Upper lobe of left lung (tissue), 6 donors: ENCODE results near the gene CHSY1. TPM values are rescaled to one million over a fixed set of nuclear protein-coding genes. Genes with fewer than 3 reads are reported as not detected.

Experiments used
- ATAC-seq, 2 donors: fragments of 200-7000 bp; cut with Tn5 transposase; one replicate each; pipeline ENCODE4 v1.9.1; 2022; ENCODE audit warnings: mild to moderate bottlenecking in 2 of 2, moderate library complexity in 2 of 2; ENCODE audit not compliant: low FRiP score in 2 of 2
- DNase-seq, 2 donors: peaks; one replicate each; pipeline ENCODE4 v3.0.0-alpha.2; 2019 to 2020
- H3K27ac ChIP-seq, 4 donors: fragments of 200-600 bp; sonication (generic); one replicate each; pipeline ENCODE4 v1.5.1; 2016 to 2019
- H3K27me3 ChIP-seq, 4 donors: fragments of 200-600 bp; sonication (generic); one replicate each; pipeline ENCODE4 v1.5.1; 2017 to 2019
- H3K36me3 ChIP-seq, 4 donors: fragments of 200-600 bp; sonication (generic); one replicate each; pipeline ENCODE4 v1.5.1; 2016 to 2019
- H3K4me1 ChIP-seq, 4 donors: fragments of 200-600 bp; sonication (generic); one replicate each; pipeline ENCODE4 v1.5.1; 2018 to 2019
- H3K4me3 ChIP-seq, 4 donors: fragments of 200-600 bp; sonication (generic); one replicate each; pipeline ENCODE4 v1.5.1; 2017 to 2019; ENCODE audit warnings: mild to moderate bottlenecking in 2 of 4, moderate library complexity in 1 of 4
- H3K9me3 ChIP-seq, 4 donors: fragments of 200-600 bp; sonication (generic); one replicate each; pipeline ENCODE4 v1.5.1; 2018 to 2019
- CTCF ChIP-seq, 6 experiments: fragments of 450-650 bp in 4 of 6; fragments of 200-600 bp in 2 of 6; sonication (generic) in 2 of 6; IDR thresholded peaks; one replicate each; pipeline ENCODE4 v1.5.1; 2016 to 2019; ENCODE audit warnings: antibody characterized with exemption in 6 of 6
- EP300 ChIP-seq, 4 donors: sonication (generic); formaldehyde crosslinking; IDR thresholded peaks; one replicate each; pipeline ENCODE4 v1.5.1; 2017; ENCODE audit warnings: antibody characterized with exemption in 4 of 4, control low read depth in 2 of 4
- POLR2A ChIP-seq, 4 donors: fragments of 450-650 bp; IDR thresholded peaks; one replicate each; pipeline ENCODE4 v1.5.1; 2016 to 2017; ENCODE audit warnings: antibody characterized with exemption in 4 of 4, mild to moderate bottlenecking in 2 of 4
- POLR2AphosphoS5 ChIP-seq, 2 donors: sonication (generic); formaldehyde crosslinking; IDR thresholded peaks; one replicate each; pipeline ENCODE4 v1.5.1; 2017; ENCODE audit warnings: antibody characterized with exemption in 2 of 2
- WGBS, 2 donors: methylation state at CpG; one replicate each; pipeline ENCODE4 v1.1.5; 2017 to 2018; 5-methylcytosine and 5-hydroxymethylcytosine counted together
- total RNA-seq, 6 donors: library from RNA; depleted of rRNA in 4 of 6; stranded (reverse); fragments of >200 nt in 4 of 6; gene quantifications; one replicate each; pipeline versions ENCODE4 v1.1.0 to v1.2.1, GENCODE V29; 2016 to 2021
- donor health status: DM: no; HTN: no; CAD: no; lungs with moderate emphysema.
- donor health status: DM: no; HTN: yes; CAD: no; lungs with severe emphysema.

Gene CHSY1
- total RNA-seq, 6 donors from 2014 or later = 12.4 to 38.3 (median 23.7) TPM

GRCh38 chr15:101141926-101142527 lies 109.8 kb downstream of the CHSY1 start:
- peaks cover 0 to 10% (median 4%) of the 10 kb centered on the region in 4 donors for H3K4me1 ChIP-seq
- TF ChIP-seq POLR2AphosphoS5 (IDR thresholded peaks at IDR 0.05) (no peak), EP300 (IDR thresholded peaks at IDR 0.05) (no peak), POLR2A (IDR thresholded peaks at IDR 0.05) (no peak), CTCF (IDR thresholded peaks at IDR 0.05) (no peak)
- H3K27ac ChIP-seq = no peak overlapping the region
- no peak for DNase-seq
- no peak overlapping the region for H3K4me3 ChIP-seq
- no peaks in the 10 kb centered on the region for H3K27me3 ChIP-seq
- no peaks in the 10 kb centered on the region for H3K9me3 ChIP-seq
- H3K36me3 ChIP-seq = no peaks in the 10 kb centered on the region
- ATAC-seq = no peak

- no peaks in the 10 kb centered on the region for H3K36me3 ChIP-seq
- peaks cover 0 to 13% (median 6%) of the 10 kb centered on the region in 4 donors for H3K4me1 ChIP-seq
- H3K4me3 ChIP-seq = no peak overlapping the region
- DNase-seq (no peak), ATAC-seq (no peak)
- 91% methylated on average over 2 of the region's 2 CpGs; no CpG with 5 or more reads in 1 of the 2 donors for WGBS, 2 donors
- H3K27ac ChIP-seq = no peak overlapping the region
- H3K27me3 ChIP-seq = no peaks in the 10 kb centered on the region
- TF ChIP-seq POLR2A (IDR thresholded peaks at IDR 0.05) = no peak
- TF ChIP-seq CTCF (IDR thresholded peaks at IDR 0.05) = no peak
- no peaks in the 10 kb centered on the region for H3K9me3 ChIP-seq
These were observed 111.2 kb downstream of the CHSY1 start for GRCh38 chr15:101140697-101141065.

- WGBS, 2 donors = 78 to 87% methylated on average over 14 to 15 of the region's 15 CpGs
- Histone ChIP-seq H3K4me1 (peaks cover 0 to 13% (median 6%) of the 10 kb centered on the region in 4 donors), H3K4me3 (no peak overlapping the region)
These were observed 111.7 kb downstream of the CHSY1 start for GRCh38 chr15:101139986-101140696.

GRCh38 chr15:101138913-101139880 lies 112.7 kb downstream of the CHSY1 start:
- TF ChIP-seq CTCF (IDR thresholded peaks at IDR 0.05) (no peak), EP300 (IDR thresholded peaks at IDR 0.05) (no peak), POLR2A (IDR thresholded peaks at IDR 0.05) (no peak), POLR2AphosphoS5 (IDR thresholded peaks at IDR 0.05) (no peak)
- ATAC-seq (no peak), DNase-seq (no peak)
- peaks cover 0 to 13% (median 6%) of the 10 kb centered on the region in 4 donors for H3K4me1 ChIP-seq
- H3K27me3 ChIP-seq = no peaks in the 10 kb centered on the region
- no peak overlapping the region for H3K27ac ChIP-seq
- no peak overlapping the region for H3K4me3 ChIP-seq
- no peaks in the 10 kb centered on the region for H3K36me3 ChIP-seq
- peaks cover 0 to 3% (median 0%) of the 10 kb centered on the region in 4 donors for H3K9me3 ChIP-seq
- WGBS, 2 donors = 75 to 86% methylated on average over 20 to 21 of the region's 22 CpGs

More at GRCh38 chr15:101139986-101140696, 111.7 kb downstream of the CHSY1 start:
- Histone ChIP-seq H3K27ac (no peak overlapping the region), H3K27me3 (no peaks in the 10 kb centered on the region), H3K36me3 (no peaks in the 10 kb centered on the region), H3K9me3 (no peaks in the 10 kb centered on the region)
- no peak for DNase-seq
- no peak for TF ChIP-seq CTCF (IDR thresholded peaks at IDR 0.05)
- TF ChIP-seq POLR2A (IDR thresholded peaks at IDR 0.05) = no peak
- TF ChIP-seq EP300 (IDR thresholded peaks at IDR 0.05) = no peak
- no peak for TF ChIP-seq POLR2AphosphoS5 (IDR thresholded peaks at IDR 0.05)
- ATAC-seq = no peak
